Fibroblast of the conjunctiva (primary cell): ENCODE measurements around the gene GBA2.

Source experiments
- DNase-seq: peaks from one replicate; pipeline ENCODE4 v3.0.0-alpha.2; 2010; ENCODE audit warnings: low read depth

The GBA2 gene

DNA sequence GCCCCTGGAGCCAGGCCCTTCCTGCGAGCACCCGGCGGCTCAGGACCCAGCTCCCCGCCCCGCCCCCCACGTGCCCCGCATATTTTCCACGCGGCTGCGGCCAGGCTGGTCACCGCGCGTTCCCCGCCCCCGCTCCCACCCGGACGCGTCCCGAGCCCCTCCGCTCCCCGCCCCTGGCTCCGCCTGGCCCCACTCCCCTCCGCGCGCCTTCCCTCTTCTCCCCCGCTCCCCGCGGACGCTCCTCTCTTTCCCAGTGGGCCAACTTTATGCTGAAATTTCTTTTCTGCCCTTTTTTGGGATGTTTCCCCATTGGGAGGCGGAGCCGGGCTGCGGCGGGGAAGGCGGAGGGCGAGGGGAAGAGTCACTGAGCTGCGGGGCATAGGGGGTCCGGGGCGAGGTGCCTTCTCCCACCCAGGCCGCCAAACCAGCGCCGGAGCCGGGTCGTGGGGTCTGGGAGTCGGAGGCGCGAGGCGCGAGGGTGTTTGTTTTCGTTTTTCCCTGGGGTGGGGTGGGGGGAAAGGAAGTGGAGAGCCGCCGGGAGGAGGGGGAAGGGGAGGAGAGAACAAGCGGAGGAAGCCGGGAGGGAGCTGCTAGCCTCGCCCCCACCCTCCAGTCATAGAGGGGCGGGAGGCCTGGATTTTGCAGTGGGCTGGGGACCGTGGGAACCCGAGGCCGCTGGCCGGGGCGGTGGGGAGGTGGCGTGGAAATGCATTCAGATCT, 58.3 kb downstream of the GBA2 start:
- peak; percentile 32 for DNase-seq

DNA sequence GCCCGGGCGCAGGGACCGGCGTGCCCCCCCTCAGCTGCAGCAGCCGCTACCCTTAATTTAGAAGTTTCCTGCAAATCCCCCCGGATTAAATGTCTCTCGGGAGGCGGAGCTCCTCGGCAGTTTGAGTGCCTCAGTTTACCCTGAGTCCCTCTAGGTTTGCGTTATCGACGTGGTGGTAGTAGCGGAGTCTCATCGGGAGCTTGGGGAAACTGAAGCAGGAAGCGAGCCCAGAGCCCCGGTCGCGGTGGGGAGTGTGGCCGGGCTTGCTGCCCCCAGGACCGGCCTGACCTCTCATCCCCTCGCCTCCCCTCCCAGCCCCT, 58.8 kb downstream of the GBA2 start:
- DNase-seq: no peak

- DNase-seq: peak; percentile 65
Observed at GRCh38 chr9:35689542-35690293, 59.3 kb downstream of the GBA2 start, which contains the start of gene TPM2. TSS of gene TPM2 (minus strand) at chr9:35689925. CDS start at chr9:35689817, 108 bp downstream.

- peak; percentile 75 for DNase-seq
Observed at GRCh38 chr9:35688558-35689541, 60.2 kb downstream of the GBA2 start.

- no peak for DNase-seq
Observed at GRCh38 chr9:35687972-35688557, 61.0 kb downstream of the GBA2 start.

- no peak for DNase-seq
Observed at GRCh38 chr9:35687306-35687705, 61.7 kb downstream of the GBA2 start.
